Ramos (cell line): ENCODE measurements around the gene SIDT2.
"Not testable (repeated sequence)": the region's sequence is repeated elsewhere in the genome, so short reads cannot be mapped to it uniquely, and the experiment has no call there.

Experiments
- in situ Hi-C: fragments of 300-500 bp; cut with MboI; formaldehyde crosslinking; loops from one replicate; pipeline ENCODE4 v1.14.3; 2022; ENCODE audit warnings: low sequenced_read_pairs; ENCODE audit not compliant: unreplicated experiment

The SIDT2 gene

DNA sequence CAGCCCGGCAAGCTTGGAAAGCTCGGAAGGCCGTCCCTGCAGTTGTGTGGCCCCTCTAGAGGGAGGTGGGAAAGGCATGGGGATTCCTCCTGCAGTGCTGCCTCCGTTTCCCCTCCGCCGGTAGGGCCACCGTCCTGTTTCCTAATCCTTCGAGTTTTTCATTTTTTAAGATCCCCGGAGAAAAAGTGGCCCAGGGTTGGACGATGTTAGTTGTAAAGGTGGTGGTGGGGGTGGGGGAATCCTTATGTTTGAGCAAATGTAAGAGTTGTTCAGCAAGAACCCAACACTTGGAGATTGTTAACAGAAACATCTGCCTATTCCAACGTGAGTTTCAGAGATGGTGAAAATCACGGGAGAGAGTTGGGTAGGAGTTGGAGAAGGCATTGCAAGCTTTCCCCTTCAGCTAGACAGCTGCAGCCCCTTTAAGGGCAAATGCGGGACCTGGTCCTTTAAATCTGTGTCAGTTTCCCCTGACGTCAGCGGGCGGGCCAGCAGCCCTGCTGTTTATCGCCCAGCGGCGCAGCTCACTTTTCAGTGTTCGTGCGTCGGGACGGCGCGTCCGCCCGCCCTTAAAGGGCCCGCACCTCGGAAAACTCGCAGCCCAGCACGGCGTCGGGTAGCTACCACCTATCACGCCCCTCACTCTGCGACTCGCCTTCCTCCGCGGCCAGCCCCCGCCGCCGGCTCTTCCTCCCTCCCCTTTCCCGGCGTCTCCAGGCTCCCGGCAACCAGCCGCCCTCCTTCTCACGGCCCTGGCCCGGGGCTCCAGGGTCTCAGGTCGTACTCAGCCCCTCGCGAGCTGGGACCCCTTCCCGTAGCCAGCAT, at the start of gene SIDT2:
SIDT2 (plus strand) TSS at position 534 of the 825 bp plus-strand sequence. CDS start 521 bp downstream, outside the sequence.
- in situ Hi-C loops = no loop called here

DNA sequence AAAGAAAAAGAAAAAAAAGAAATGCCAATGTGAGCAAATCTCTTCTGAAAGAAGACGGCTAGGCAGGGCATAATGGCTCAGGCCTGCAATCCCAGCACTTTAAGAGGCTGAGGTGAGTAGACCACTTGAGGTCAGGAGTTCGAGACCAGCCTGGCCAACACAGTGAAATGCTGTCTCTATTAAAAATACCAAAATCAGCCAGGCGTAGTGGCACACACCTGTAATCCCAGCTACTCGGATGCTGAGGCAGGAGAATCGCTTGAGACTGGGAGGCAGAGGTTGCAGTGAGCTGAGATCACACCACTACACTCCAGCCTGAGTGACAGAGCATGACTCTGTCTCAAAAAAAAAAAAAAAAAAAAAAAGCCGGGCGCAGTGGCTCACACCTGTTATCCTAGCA, 48.1 kb upstream of the SIDT2 start:
- in situ Hi-C loops = loop anchor here (5.0 kb wide), 1 partner anchor 77 kb away; no protein-coding TSS in a partner anchor

DNA sequence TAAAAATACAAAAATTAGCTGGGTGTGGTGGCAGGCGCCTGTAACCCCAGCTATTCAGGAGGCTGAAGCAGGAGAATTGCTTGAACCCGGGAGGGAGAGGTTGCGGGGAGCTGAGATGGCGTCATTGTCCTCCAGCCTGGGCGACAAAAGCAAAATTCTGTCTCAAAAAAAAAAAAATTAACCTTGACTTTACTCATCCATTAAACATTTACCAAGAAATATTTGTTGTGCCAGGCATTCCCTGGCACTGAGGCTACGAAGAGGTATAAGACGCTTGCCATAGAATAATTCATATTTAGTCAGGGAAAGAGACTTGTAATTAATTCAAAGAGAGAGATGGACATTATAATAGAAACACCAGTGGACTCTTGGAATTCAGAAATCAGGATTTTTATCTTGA, 47.7 kb upstream of the SIDT2 start:
- in situ Hi-C loops = loop anchor here (5.0 kb wide), 1 partner anchor 76 kb away; no protein-coding TSS in a partner anchor

DNA sequence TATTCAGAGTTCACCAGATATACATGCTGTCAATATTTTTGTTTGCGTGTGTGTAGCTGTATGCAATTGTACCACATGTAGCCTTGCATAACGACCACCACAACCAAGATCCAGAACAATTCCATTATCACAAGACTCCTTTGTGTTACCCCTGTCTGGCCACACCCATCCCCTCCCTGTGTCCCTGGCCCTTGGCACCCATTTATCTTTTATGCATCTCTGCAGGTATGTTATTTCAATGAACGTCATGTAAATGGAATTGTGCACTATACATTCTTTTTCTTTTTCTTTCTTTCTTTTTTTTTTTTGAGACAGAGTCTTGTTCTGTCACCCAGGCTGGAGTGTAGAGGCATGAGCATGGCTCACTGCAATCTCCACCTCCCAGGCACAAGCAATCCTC, 44.1 kb upstream of the SIDT2 start:
- in situ Hi-C loops = loop anchor here (5.0 kb wide), 1 partner anchor 73 kb away; no protein-coding TSS in a partner anchor

DNA sequence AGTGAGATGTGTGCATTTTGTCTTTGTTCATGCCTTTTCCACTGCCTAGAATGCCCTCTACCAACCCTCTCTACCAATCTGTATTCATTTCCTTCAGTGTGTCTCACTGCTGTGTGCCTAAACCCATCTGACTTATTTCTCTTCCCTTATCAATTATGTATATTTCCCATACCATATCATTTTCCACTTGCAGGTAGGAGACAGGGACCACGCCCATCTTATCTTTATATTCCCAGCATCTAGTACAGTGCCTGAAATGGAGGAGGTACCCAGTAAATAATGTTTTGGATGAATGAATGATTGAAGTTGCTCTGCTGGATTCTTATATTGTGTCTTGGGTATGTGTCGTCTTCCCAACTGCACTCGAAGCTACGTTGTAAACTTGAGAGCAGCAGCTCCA, 43.6 kb upstream of the SIDT2 start:
- in situ Hi-C loops = loop anchor here (5.0 kb wide), 1 partner anchor 72 kb away; no protein-coding TSS in a partner anchor

DNA sequence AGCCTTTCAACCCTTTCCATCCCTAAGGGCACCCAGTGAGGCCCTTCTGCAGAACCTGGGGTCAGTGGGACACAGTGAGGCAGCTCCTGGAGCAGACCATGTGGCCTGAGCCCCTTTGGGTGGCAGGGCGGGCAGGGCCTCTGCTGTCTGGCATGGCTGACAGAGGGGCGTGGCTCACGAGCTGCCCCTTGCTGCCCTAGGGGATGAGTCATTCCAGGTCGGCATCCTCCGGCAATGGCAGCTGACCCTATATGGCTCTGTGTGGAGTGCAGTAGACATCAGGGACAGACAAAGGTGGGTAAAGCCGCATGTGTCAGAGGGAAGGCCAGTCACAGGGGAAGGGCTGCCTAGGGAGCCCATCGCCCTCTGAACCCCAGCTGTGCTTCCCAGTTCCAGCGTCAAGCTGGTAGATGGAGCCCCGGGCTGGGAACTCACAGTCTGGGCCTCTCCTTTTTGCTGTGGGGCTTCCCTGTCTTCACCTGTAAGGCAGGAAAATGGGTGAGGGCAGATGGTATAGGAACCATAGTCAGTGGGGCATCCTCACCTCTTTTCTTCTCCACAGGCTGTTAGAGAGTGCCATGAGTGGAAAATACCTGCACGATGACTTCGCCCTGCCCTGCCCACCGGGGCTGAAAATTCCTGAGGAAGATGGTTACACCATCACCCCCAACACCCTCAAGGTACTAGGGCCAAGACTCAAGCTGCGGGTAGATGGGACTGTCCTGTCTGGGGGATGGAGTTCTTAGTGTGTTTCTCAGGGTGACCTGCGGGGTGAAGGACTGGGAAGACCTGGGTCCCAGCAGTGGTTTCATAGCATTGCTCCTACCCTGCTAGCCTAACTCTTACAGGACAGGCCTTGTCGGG, 41.1 kb upstream of the SIDT2 start:
- in situ Hi-C loops = not testable (repeated sequence)

DNA sequence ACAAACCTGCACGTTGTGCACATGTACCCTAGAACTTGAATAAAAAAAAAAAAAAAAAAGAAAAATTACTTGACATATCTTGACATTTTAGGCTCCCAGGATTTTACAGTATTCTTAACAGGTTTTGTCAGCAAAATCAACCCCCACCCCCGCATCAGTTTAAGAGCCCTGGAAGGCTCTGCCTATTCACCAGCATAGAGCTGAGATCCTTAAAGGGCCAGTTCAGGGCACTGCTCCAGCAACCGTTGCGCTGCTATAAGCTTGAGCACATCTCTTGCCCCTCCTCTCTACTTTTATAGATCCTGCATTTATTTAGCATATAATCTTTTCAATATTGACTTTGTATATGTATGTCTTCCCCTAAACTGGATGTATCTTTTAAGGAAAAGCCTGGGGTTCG, 35.2 kb upstream of the SIDT2 start:
- in situ Hi-C loops = no loop called here

DNA sequence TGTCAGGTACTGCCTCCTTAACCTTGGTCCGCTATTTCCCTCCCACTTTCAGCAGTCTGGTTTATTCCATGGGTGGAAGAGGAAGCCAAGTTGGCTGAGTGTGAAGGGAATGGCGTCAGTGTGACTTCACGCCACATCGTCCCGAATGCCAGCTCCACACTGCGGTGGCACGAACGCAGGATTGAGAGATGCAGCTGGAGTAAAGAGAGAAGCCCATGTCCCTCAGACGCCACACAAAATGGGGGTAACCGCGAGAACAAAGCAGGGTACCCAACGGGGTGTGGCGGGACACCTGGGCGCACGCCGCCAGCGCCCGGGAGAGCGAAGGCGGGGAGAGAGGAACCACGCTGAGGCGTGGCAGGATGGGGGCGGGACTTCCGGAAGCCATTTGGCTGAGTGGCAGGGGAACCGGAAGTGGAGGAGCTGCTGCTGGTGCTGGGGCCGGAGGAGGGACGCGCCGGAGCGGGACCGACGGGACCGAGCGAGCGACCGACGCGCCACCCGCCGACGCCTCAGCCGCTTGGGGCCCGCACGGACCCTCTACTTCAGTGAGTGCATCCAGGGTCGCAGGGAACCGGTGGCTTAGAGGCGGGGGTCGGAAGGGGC, 34.6 kb upstream of the SIDT2 start, which contains the start of gene PAFAH1B2:
PAFAH1B2 (plus strand) TSS at position 417 of the 606 bp plus-strand sequence. CDS start 8,161 bp downstream, outside the sequence.
- in situ Hi-C loops = no loop called here

DNA sequence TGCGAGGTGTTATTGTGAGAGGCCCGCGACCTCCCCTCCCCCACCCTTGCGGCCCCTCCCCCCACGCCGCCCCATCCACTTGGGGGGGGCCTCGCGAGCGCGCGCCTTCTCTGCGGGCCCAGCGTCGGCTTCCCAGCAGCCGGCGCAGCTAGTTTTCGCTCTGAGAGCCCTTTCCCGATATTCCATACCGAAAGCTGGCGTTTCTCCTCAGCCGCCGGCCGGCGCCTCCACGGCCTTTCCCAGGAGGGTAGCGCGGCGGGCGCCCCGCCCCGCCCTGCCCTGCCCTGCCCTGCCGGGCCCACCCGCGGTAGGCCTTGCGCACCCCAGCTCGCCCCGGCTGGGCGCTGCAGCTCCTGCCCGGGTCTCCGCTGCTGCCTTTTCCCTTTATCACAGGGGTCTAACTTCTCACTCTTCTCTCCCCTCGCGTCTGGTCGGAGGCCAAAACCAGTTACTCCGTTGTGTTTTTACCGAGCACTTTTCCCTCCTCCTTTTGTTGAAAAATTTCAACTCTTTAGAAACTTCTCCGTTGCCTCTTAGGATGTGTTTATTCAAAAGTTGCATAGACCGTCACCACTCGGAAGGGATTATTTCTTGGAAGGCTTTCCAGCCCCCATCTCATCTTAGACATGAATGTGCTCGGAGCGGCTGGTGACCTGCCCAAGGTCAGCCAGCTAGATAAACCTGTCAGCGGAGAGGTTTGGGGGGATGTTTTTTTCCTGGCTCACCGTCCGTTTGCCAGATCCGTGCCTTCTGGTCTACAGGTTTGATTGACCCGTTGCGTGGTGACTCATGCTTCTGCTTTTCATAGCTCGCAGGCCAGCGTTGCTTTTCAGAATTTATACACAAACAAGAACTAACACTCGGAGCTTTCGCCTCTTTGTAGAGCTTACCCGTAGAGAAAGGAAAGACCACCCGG, 33.8 kb upstream of the SIDT2 start:
- in situ Hi-C loops = no loop called here

DNA sequence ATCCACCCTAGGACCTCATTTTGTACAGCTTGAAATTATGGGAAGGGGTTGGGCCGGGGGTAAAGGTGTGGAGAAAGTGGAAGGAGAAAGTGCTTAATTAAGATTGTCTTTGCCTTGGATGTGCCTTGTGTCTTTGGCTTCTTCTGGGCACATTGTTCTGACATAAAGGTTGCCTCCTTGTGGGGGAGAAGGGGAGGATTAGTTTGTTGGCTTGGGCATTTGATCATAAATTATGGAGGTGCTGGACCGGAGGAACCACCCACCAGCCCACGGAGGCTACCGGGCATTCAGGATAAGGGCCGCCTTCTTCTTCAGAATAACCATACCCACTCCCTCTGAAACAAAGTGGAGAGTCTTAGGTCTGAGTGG, 33.2 kb upstream of the SIDT2 start:
- in situ Hi-C loops = no loop called here

DNA sequence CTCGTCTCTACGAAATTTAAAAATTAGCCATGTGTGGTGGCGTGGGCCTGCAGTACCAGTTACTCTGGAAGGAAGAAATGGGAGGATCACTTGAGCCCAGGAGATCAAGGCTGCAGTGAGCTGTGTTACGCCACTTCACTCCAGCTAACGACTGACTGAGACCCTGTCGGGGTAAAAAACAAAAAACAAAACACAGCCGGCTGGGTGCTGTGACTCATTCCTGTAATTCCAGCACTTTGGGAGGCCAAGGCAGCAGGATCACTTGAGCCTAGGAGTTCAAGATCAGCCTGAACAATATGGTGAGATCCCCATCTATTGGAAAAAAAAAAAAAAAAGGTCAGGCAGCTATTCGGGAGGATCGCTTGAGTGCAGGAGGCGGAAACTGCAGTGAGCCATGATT, 32.0 kb upstream of the SIDT2 start:
- in situ Hi-C loops = no loop called here

DNA sequence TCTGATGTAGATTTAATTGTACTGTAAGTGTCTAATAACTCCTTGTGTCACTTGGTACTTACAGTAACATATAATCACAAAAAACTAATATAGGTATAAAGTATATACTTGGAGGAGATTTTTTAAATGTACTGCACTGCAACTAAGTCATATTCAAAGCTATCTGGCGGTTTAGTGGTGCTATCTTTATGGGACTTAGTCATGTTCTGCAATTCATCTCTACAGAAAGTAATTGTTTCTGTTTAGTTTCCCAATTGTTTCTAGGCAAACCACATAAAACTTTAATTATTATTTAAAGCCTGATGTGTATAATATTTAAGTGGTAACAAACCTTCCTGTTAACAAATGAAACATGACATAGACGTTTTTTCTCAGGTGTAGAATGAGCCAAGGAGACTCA, 26.5 kb upstream of the SIDT2 start:
- in situ Hi-C loops = no loop called here

DNA sequence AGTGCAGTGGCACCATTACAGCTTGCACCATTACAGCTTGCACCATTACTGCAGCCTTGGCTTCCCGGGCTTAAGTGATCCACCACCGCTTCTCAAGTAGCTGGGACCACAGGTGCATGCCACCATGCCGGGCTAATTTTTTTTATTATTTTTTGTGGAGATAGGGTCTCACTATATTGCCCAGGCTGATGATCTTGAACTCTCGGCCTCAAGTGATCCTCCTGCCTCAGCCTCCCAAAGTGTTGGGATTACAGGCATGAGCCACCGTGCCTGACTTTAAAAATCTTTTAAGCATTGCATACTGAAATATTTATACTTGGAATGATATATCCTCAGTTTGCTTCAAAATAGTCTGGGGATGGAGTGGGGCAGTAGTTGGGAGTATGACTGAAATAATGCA, 24.1 kb upstream of the SIDT2 start:
- in situ Hi-C loops = no loop called here

DNA sequence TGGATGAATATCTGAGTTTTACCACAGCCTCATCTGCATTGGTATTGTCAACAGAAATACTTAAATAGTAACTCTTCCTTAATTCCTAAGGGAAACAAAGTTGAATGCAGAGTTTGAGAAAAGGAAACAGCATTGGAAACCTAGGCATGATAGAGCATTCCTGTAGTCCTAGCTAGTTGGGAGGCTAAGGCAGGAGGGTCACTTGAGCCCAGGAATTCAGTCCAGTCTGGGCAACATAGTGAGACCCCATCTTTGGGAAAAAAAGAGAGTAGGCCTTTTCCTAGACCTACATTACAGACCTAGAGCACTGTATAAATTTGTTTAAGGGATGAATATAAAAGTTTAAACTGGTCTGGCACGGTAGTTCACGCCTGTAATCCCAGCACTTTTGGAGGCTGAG, 21.0 kb upstream of the SIDT2 start:
- in situ Hi-C loops = no loop called here

DNA sequence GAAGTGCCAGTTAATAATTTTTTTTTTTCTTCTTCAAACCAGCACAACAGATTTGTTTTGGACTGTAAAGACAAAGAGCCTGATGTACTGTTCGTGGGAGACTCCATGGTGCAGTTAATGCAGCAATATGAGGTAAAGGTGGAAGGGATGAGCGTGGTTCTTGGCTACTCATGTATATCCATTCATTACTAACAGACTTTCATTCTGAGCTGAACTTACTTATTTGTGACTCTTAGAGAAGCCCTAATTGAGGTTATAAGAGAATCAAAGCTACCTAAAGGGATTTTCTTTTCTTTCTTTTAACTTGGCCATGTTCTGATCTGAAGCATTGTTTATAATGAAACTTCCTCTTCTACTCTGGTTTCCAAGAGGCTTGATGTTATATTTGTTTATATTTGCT, 18.7 kb upstream of the SIDT2 start:
- in situ Hi-C loops = no loop called here

DNA sequence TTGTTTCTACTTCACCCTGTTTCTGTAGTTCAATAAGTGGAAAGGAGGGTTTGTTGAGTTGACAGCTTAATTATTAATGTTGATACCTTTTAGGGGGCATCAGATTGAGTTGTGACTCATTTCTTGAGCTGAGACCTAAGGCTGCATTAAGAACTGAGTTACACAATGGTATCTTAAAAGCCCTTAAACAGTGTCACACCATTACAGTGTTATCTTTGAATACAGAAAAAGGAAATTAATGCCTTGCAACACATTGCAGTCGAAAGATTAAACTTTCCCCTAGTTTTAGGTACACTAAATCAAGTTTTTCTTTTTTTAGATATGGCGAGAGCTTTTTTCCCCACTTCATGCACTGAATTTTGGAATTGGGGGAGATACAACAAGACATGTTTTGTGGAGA, 17.7 kb upstream of the SIDT2 start:
- in situ Hi-C loops = no loop called here

DNA sequence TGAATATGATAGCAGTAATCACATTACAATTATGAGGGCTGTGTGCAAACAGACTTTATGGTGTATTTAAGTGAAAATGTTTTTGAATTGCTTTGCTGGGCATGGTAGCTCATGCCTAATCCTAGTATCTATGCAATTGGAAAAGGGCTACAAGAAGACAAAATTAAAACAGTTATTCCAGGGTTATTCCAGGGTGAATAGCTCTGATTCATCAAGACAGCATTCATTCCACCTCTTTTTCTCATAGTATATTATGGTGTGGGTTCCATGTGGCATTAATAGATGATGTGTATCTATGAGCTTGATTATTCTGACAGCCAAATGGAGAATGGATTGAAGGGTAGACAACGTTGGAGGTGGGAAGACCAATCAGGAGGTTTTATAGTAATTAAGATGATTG, 12.1 kb upstream of the SIDT2 start:
- in situ Hi-C loops = no loop called here

DNA sequence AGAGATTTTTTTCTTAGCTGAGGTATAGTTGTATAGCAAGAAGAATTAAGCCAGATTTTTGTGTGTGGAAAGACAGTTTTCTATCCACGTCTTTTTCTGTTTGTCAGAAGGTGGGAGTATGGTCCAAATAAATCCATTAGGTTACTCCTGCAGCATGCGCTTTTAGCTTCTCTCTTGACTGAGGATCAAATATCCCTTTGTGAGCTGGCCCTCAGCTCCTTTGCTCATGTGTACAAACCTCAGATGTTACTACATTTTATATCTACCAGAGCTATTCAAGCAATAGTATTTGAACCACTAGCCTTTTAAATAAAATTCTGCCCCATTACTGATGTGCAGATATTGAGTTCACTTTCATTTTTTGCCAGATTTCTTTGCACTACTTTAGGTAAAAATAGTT, 8.8 kb upstream of the SIDT2 start:
- in situ Hi-C loops = no loop called here

DNA sequence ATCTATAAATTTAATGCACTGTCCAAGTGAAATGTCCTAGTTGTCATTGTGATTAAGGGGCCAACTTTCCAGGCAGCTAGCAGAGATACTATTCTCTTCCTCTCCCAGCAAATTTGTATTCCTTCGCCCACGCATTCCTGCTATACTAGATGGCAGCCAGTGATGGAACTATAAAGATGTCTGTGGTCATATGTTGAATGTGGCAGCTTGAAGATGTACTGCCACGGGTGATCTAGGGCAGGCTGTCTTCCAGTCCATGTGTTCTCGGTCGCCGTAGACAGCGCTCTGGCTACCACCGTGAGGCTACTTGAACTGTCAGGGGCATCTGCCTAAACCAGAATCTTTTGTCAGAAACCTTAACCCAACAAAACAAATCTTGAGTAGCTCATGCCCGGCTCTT, 8.3 kb upstream of the SIDT2 start:
- in situ Hi-C loops = no loop called here

DNA sequence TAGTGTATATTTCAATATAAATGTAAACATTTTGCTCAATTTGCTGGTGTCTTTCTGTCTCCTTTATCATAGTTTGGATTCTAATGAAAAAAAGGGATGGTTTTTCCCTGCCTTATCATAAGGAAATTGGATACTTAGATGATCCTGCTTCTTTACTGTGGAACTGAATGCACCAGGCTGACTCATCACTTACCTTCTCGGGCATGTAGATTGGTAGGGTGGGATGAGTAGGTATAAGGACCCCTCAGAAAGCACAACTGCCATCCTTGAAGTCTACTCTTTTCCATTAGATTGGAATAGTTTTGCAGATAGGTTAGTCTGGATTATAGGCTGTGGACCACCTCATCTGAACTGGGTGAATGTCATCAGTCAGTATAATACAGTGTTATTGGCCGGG, 7.5 kb upstream of the SIDT2 start:
- in situ Hi-C loops = no loop called here
